SW 1271 (cell line): ENCODE results near the gene JAZF1.

ENCODE experiments used
- DNase-seq, 2 experiments: peaks; one replicate each; lab custom pipeline; 2025; lab: John Stamatoyannopoulos, UW

The JAZF1 gene

DNA sequence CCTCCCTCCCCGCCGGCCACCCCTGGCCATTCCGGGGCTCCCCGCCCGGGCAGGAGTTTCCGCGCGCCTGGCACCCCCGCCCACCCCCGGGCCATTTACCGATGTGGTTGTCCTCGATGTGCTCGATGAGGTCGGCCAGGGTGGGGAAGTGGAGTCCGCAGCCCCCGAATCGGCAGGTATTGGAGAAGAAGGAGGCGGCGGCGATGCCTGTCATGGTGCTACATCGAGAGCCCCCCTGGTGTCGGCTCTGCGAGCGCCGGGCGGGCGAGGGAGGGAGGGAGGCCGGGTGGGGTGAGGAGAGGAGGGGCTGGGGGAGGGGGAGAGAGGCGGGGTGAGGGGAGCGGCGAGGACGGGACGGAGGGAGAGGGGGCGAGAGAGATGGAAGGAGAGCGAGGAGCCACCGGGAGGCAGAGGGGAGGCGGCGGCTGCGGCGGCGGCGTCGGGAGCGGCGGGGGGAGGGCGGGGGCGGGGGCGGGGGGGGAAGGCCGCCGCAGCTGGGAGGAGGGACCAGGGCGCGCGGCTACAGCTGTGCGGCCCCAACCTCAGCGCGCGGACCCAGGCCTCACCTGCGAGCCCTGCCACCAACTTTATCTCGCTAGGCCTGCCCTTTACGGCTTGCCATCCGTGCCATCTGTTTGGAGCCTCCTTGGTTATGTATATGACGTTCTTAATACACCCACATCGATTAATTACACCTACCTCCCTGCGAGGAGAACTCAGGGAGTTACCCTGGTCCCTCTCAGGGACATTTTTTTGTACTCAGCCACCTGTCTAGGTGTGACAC lies at the start of gene JAZF1:
Gene JAZF1, minus strand, starts transcription at position 432 of the 784 bp plus-strand sequence.
- DNase-seq = peak in 1 of 2 experiments; percentile 16

DNA sequence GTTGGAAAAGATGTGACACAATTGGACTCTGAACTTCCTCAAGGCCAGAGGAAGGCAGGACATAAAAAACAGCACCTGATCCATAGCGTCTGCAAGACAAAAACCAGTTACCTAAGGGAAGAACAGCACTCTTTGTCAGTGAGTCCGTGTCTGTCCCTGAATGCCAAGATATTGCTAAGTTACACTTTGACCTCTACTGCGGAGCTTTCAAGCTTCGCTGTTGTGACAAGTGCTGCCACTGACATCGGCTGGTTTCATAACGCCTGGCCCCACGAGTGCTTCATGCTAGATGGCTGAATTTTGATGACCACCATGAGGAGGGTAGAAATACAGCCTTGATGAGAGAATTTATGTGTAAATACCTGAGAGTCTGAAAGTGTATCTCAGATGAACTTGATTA lies 49.7 kb upstream of the JAZF1 start:
- DNase-seq = no peak

DNA sequence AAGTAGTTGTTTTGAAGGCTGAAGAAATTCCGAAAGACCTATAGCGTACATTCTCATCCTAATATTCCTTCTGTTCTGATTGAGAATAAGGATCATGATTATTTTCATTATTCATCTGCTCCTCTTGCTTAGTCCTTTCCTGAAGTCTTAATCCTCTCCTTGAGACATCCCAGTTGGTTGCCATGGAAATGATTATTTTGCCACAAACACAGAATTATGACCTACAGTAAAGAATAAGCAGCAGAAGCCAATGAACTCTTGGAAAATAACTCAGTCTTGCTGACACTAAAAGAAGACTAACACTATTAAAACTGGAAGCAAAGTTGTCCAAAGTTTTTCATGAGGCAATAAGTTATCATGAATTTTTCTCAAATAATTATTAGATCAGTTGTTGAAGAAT lies 47.8 kb upstream of the JAZF1 start:
- DNase-seq = no peak

DNA sequence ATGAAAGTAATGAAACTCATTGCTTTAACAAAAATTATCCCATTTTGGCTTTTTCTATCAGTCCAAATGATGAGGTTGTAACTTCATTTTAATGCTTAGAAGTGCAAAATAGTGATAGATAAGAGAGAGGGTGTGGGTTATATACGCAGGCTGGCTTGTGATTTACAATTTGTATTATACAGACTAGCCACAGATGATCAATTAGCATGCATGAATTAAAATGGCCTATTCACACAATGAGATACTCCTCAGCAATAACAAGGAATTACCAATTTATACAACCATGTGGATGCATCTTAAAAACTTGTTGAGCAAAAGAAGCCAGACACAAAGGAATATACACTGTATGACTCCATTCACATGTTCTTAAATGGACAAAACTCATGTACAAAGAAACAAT lies 45.4 kb upstream of the JAZF1 start:
- DNase-seq = no peak

DNA sequence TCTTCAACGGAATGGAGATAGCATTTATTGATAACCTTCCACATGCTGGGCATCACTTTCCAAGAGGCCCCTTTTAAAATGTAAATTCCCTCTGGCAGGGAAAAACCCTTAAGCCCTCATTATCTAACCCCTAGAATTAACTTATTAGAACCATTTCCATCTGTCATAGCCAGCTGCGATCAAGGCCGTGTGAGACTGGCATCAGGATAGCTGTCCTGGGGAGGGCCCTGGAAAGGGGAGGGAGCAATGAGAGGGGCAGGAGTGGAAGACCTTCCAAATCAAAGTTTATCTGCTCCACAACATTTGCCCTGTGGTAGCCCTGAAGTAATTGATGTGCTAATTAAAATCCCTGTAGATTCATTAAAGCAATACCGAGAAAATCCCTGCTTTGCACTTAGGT lies 45.0 kb upstream of the JAZF1 start:
- no peak for DNase-seq

DNA sequence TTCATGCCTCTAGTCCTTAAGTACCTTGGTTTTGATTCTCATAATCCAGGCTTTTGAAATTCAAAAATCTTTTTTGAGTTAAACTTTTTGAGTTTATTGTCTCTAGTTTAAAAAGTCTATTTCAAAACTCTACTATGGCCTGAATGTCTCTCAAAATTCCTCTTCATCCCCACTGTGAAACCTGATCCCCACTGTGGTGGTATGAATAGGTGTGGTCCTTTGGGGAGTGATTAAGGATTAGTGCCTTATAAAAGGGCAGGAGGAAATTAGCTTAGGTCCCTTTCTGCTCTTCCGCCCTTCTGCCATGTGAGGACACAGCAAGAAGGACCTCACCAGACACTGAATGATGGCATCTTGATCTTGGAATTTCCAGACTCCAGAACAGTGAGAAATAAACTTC lies 44.1 kb upstream of the JAZF1 start:
- no peak for DNase-seq

DNA sequence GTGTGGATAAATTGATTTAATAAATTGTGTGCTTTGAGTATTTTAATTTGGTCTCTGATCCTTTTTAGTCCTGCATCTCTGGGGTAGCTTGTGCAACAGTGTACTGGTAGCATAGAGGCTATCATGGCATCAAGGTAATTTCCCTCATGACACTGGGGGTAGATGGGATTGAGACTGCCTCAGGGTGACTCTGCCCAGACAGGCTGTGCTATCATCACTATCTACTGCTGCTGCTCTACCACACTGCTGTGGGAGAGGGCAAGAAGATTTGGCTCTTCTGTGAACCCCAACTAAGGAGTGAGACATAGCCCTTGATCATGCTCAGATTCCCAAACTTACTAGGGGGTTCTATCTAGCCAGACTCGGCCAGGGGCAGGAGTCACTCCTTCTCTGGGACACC lies 43.6 kb upstream of the JAZF1 start:
- DNase-seq = no peak

DNA sequence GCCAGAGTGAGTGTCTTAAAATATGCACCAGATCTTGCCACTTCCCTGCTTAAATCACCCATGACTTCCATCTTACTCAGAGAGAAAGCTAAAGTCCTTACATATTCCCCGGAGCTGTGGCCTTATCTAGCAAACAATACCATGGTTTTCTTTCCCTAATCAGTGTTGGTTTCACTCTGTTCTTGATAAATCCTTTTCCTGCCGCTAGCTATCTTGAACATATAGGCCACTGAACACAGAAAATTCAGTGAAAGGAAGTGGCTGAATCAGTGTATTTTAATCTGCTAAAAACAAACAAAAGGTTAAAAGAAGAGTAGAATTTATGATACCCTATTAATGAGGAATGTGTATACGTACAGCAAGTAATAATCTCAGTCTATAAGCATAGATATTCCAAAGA lies 42.0 kb upstream of the JAZF1 start:
- no peak for DNase-seq

DNA sequence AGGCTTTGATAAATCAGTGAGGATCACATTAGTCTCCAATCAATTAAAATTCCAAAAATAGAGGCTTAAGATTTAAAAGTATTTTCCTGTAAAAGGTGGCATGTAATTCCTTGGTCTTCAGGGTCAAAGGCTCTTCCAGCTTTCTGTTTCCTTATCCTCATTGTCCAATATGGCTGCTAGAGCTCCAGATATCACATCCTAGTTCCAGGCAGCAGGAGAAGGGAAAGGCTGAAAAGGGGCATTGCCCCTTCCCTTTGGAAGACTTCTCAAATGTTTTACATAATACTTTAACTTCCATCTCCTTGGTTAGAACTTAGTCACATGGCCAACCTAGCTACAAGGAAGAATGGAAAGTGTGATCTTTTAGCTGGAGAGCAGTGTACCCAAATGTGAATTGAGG lies 39.2 kb upstream of the JAZF1 start:
- no peak for DNase-seq

DNA sequence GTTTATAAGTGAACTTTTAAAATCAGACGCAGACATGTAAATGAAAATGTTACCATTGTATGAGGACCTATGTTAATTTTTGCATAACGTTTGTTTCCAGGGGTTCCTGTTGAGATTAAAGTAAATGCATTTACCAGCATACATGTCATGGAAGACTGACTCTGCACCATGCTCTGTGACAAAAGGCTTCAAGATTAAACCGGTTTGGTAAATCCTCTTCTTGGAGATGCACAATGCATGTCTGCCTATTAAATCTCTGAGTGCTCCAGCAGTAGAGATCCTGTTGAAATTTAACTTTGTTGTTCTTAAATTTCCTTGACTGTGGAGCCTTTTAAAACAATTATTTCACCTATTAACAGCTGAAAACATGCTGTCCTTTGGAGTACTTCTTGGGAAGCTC lies 36.5 kb upstream of the JAZF1 start:
- DNase-seq = no peak

DNA sequence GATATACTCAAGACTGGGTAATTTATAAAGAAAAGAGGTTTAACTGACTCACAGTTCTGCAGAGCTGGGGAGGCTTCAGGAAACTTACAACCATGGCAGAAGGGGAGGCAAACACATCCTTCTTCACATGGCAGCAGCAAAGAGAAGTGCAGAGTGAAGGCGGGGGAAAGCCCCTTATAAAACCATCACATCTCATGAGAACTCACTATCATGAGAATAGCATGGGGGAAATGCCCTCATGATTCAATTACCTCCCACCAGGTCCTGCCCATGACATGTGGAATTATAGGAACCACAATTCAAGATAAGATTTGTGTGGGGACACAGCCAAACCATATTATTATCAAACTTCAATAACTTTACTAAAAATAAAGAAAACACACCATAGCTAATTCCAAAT lies 30.4 kb upstream of the JAZF1 start:
- no peak for DNase-seq

DNA sequence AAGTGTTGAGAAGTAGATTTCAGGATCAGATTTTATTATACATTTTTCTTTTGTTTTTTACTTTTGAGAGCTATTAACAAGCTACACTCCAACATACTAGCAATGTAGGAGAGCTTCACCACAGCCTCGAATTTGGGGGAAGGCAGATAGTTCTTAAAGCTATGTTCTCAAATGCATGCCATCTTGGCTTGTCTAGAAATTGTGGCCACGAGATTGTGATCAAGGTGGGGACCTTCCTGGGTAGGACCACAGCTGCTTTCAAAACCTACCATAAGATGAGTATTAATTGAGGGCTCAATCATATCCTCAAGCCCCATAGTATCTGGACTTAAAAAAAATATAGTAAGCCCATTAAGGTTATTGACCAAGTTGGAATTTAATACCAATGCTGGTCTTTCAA lies 27.9 kb upstream of the JAZF1 start:
- DNase-seq = no peak

DNA sequence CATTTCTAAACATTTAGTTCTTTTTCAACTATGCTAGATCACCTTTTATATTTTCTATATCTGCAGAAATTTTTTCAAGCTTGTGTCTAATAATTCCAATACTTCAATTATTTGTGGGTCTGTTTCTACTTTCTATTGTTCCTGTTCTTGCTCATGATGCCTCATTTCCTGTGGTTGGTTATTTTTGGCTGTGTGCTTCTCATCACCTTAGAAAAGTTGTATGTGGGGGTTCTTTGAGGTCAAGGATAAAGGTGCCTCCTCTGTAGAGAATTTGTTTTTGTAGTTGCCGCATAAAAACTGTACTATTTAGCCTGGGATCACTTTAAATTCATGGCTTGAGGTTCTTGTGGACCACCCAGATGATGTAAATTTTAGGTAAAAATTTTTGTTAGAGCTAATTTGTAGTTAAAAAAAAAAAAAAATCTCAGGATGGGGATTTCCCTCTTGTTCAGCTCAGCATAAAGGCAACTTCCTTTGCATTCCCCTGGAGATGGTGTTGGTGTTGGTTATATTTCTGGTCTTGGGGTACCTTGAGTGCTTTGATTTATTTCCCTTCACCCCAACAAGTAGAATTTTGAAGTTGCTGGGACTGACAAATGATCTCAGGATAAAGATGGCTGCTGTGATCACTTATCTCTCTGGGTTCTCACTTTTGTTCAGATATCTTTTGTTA lies 27.0 kb upstream of the JAZF1 start:
- peak in 1 of 2 experiments; percentile 11 for DNase-seq

DNA sequence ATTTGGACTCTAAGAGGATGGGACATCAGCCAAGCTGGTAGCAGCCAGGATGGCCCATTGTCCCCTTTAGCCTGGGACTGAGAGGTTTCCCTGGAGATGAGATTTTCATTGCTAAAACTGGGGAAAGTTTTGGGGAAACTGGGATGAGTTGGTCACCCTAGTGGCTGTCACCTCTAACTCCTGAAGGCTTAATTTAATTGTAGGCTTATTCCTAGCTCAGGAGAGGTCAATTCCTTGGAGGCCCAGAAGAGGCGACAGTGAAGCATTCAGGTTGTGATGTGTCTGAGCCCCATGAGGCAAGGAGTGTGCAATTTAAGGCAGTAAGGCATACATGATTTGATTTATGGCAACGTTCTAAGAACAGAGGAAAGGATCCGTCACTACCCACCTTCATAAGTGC lies 24.9 kb upstream of the JAZF1 start:
- DNase-seq = no peak

DNA sequence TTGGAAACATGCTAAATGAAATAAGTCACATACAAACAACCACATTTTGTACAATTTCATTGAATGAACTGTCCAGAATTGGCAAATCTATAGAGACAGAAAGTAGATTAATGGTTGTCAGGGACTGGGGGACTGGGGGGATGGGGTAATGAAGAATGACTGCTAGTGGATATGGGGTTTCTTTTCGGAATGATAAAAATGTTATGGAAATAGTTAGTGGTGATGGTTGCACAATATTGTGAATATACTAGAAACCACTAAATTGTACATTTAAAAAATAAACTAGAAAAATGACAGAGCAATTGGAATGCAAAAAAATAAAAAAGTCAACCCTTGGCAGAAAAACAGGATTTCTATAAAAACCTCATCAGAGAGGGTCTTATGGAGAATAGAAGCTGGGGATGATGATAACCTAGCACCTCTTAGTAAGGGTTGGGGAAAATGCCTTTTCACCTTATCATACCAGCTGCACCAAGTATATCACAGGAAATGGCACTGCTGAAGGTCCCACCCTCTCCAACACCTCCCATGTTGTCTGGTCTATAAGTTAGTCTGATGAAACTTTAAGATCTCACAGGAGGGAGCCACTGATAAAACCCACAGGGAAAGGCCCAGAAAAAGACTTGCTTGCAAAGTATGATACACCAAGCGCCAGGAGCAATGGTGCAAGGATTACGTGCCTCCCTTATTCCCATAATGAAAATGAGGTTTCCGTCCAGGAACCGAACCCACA lies 23.1 kb upstream of the JAZF1 start:
- no peak for DNase-seq

DNA sequence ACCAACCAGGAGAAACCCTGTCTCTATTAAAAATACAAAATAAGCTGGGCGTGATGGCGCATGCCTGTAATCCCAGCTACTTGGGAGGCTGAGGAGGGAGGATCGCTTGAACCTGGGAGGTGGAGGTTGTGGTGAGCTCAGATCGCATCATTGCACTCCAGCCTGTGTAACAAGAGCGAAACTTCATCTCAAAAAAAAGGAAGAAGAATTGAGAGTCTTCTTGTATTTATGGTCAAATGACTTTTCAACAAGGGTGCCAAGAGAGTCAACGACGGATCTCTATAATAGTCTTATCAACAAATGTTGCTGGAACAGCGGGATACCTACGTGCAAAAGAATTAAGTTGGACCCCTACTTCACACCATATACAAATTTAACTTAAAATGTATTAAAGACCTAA lies 21.6 kb upstream of the JAZF1 start:
- DNase-seq = no peak

DNA sequence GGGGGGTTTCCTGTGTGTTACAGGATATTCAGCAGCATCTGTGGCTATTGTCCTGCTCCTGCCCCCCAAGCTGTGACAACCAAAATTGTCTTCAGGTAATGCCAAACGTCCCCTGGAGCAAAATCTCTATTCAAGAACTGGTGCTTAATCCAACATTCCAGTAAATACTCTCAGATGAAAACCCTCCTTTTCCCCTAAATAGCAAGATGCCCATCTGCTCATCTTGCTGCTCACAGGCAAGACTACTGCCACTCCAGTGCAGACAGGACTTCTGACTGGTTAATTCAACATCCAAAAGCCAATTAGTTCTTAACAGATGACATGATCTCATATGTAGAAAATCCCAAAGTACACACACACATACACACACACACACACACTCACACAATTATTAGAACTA lies 20.5 kb upstream of the JAZF1 start:
- no peak for DNase-seq

DNA sequence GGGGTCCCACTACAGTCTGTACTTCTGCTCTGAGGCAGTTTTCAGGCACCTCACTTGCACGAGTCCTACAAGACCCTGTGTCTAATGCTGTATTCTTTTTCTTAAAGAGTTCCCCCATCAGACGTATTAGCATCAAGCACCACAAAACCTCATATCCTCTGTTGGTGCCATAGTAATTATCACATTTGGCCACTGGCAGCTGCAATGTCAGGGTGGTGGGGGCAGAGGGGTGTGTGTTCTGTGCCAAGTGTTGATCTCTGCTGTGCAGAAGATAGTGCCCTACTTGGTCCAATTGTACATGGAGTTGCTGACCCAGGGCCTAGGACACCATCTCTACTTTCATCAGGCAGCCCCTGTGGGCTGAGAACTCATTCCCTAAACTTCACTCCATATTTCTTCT lies 20.0 kb upstream of the JAZF1 start:
- no peak for DNase-seq

DNA sequence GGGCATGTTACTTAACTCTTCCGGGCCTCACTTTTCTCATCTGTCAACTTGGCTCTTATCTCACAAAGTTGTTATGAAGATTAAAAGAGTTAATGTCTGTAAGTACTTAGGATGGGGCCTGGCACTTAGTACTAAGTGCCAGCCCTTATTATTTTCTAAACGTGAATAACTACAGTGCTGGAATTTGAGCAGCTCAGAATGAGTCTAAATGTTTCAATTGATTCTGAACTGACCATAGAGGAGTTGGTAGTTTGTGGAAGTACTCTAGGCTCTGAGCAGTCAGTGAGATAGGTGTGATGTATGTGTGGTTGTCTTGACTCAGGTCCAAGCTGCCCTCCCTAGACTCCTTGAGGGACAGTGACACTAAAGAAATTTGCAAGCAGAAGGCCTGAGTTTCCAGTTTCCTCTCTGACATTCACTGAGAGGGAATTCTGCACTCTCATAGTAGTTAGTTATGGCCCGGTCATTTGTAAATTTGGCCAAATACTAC lies 18.5 kb upstream of the JAZF1 start:
- no peak for DNase-seq

DNA sequence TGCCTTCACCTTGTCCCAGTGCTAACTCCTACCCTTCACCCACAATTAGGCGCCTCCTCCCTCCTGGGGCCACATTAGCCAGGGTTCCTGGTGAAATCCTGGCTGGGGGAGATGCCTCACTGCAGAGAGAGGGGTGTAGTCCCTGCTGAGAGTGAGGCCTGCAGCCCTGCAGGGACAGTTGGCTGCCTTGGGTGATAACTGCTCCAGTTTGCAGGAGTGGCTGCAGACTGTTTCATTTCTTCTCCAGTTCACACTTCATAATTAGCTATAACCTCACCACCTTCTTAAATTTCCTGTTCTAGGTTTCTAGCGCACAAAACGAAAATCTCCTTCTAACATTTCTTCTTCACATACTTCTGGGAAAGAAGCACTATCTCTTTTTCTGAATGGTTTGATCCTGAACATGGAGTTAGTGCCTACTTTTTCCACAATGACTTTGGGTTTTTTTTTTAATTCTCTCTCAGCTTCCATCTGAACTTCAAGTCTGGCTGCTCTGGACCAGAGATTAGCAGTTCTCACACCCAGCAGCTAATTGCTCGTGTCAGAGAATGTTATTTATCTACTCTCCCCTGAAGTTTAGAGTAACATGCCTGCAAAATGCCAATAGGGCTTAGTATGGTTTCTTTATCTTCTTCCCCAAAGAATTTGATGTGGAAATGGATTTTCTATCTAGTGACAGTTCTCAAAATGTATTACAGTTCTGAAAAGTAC lies 15.5 kb upstream of the JAZF1 start:
- DNase-seq = no peak

DNA sequence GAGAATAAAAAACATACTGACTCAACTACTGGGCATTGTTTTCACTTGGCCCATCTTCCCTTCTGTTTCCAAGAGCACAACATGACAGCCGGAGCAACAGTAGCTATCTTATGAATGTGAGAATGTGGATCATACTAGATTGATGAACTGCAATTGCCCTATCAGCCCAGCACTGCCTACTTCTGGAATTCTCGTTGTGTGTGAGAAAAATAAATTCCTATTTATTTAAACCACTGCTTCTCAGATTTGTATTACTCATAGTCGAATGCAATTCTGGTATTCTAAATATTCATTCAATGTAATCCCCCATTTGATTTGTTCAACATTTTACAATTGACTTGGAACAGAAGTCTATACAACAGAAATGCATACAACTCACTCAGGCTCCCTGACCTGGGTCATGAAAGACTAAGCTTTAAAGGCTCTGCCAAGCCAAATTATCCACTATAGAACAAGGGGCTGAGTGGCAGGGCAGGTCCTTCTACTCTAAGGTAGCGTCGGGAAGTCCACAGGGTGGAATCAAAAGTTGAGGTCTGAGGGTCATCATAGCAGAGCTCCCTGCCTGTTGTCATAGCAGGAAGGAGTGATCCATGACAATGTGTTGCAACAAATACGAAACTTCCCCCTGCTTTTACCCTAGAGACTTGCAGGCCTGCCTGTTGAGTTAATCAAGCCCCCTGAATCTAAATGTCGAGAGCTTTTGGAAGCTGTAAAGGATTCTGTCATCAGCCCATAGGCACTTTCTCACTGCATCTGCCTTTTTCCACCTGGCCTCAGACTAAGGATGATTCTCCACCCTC lies 12.4 kb upstream of the JAZF1 start:
- no peak for DNase-seq

DNA sequence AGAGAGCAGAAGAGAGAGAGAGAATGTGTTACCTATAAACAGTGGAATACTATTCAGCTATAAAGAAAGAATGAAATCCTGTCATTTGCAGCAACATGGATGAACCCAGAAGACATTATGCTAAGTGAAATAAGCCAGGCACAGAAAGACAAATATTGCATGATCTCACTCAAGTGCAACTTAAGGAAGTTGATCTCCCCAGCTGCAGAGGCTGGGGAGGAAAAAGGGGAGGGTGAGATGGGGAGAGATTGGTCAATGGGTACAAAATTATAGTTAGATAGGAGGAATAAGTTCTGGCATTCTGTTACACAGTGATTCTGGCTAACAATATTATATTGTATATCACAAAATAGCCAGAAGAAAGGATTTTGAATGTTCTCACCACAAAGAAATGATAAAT lies 11.2 kb upstream of the JAZF1 start:
- no peak for DNase-seq
